HTERT RPE-1 (cell line): Measurements from ENCODE around the gene NCKAP5.
"Not testable (repeated sequence)": the region's sequence is repeated elsewhere in the genome, so short reads cannot be mapped to it uniquely, and the experiment has no call there.

Experiments
- in situ Hi-C: fragments of 300-500 bp; cut with MboI; formaldehyde crosslinking; loops from 4 replicates; pipeline ENCODE4 v1.14.3; 2020; ENCODE audit warnings: low sequenced_read_pairs

The NCKAP5 gene

GRCh38 chr2:133525090-133525489 is 43.2 kb downstream of the NCKAP5 start:
- in situ Hi-C loops = no loop called here

DNA sequence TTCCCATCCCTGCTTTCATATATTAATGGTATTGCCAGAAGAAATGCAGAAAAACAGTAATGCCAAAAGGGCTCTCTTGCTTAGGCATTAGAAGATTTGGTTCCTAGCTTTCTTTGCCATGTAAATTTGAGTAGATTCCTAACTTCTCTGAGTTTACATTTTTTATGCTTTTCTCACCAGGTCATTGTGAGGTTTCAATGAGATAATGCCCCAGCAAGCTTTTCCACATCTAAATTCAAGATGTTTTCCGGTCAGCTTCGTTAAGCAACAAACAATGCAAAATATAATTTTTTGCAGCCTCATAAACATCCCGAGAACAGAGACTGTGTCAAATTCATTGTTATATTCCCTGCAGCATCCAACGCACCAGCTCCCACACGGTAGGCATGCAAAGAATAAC is 44.9 kb downstream of the NCKAP5 start:
- in situ Hi-C loops = no loop called here

GRCh38 chr2:133522204-133522603 is 46.1 kb downstream of the NCKAP5 start:
- in situ Hi-C loops = no loop called here

- in situ Hi-C loops = no loop called here
Observed at GRCh38 chr2:133521146-133521745, 47.0 kb downstream of the NCKAP5 start.

DNA sequence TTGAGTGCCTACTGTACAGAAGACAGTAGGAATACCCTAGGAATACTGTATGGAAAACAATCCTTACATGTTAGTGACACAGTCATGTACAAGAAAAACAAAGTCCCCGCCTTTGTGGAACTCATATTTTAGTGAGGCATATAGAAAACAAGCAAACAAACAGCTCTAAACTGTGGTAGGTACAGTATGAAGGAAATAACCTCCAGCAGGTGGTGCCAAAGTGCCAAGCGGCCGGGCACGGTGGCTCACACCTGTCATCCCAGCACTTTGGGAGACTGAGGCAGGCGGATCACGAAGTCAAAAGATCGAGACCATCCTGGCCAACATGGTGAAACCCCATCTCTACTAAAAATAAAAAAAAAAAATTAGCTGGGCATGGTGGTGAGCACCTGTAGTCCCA is 48.6 kb downstream of the NCKAP5 start:
- in situ Hi-C loops = not testable (repeated sequence)

GRCh38 chr2:133518700-133519344 is 49.4 kb downstream of the NCKAP5 start:
- in situ Hi-C loops = no loop called here

DNA sequence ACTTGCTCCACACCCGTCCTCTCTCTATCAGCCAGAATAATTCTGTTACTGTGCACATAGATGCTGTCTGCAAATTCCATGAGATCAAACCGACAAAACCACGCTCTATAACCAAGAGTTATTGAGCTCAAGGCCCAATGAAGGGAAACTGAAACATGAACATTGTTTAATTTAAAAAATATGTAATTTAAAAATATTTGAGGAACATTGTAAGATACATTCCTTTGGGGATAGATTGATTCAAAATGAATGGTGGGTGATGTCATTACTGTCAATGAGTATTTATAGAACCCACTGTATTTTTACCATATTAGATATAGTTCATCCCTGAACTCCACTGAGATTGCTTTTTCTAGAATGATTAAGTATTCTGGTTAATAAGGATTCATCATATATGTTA is 50.4 kb downstream of the NCKAP5 start:
- in situ Hi-C loops = no loop called here

- in situ Hi-C loops = no loop called here
Observed at GRCh38 chr2:133516405-133517026, 51.7 kb downstream of the NCKAP5 start.

- in situ Hi-C loops = no loop called here
Observed at GRCh38 chr2:133515271-133515670, 53.0 kb downstream of the NCKAP5 start.

DNA sequence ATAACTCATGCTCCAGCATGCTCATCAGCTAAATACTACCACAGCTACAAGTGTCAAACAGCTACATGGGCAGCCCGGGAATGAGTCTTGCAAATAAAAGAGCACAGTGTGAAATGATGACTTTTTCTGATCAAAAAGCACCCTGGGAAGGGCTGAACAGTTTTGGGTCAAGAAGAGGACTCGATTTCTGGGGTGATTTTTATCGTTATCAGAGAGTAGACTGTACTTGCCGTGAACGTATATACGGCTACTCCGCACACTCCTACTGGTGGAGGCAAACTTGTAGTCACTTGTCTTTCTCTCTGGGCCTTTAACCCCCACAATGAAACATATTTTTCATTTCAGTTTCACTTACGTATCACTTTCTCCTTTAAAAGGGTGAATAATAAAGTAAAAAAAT is 54.4 kb downstream of the NCKAP5 start:
- in situ Hi-C loops = no loop called here

GRCh38 chr2:133512121-133512520 is 56.1 kb downstream of the NCKAP5 start:
- in situ Hi-C loops = no loop called here

DNA sequence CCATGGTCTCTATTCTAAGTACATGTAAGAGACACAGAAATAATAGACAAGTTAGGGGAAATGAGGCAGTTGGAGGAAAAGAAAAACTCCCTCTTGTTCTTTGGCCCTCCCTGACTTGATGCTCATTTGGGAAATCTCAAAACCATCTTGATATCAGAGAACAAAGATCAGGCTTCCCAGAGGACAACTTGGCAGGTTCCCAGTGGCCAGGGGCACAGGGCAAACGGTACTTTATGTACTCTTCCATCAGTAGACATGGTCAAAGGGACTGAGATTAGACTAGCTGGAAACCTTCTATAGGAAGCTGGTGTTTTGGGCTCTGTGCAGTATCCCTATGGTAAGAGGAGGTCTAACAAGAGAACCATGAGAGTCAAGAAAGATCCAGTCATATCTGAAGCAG is 56.6 kb downstream of the NCKAP5 start:
- in situ Hi-C loops = no loop called here

DNA sequence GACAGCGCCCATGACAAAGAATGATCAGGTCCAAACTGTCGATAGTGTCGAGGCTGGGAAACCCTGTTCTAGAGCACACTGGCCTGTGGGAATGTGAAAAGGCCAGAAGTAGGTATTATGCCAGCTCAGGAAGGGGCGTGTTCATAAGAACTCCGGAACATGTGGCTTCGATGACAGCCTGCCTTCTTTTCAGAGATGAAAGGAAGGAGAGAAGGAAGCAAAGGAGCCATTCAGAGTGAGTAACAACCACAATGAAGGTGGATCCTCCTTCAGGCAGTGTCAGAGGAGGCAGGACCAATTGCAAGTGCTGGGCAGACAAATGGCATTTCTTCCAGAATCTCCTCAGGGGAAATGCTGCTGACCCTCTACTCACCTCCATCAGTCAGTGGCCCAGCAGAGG is 58.5 kb downstream of the NCKAP5 start:
- in situ Hi-C loops = no loop called here

- in situ Hi-C loops = no loop called here
Observed at GRCh38 chr2:133508546-133509165, 59.6 kb downstream of the NCKAP5 start.

- in situ Hi-C loops = no loop called here
Observed at GRCh38 chr2:133506996-133507395, 61.3 kb downstream of the NCKAP5 start.

- in situ Hi-C loops = no loop called here
Observed at GRCh38 chr2:133504566-133505505, 63.4 kb downstream of the NCKAP5 start.

DNA sequence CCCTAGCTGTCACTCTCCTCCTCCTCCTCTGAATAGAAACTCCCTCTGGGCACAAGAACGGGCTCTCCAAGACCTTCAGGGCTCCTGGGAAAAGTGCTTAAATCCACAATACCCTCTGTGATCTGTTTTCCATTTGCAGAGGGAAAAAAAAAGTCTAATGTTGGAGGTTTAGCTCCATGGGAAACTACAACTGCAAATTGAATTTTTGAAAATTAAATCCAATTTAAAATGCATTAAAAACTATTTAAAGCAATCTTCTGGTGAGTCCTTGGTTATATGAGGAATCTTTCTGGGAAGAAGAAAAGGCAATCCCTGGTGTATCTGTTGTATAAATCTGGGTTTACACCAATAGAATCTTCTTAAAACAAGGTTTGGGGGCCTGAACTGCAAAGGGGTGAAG is 64.3 kb downstream of the NCKAP5 start:
- in situ Hi-C loops = no loop called here

- in situ Hi-C loops = no loop called here
Observed at GRCh38 chr2:133503323-133503722, 64.9 kb downstream of the NCKAP5 start.

DNA sequence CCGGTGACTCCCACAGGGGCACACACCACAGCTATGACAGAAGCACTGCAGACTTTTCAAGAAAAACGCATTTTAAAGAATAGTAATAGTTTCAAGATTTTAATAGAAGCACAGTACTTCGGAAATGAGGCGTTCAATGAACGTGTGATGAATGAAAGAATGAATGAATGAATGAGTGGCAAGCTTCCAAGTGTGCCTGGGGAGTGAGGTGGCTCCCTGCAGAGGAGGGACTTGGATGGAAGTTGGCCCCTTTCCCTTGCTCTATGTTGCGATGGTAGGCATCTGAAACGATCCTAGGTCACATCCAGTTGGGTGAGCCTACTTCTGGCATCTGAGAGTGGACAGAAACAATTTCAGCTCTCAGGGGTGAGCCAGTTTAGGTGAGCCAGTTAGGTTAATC is 65.6 kb downstream of the NCKAP5 start:
- in situ Hi-C loops = no loop called here

DNA sequence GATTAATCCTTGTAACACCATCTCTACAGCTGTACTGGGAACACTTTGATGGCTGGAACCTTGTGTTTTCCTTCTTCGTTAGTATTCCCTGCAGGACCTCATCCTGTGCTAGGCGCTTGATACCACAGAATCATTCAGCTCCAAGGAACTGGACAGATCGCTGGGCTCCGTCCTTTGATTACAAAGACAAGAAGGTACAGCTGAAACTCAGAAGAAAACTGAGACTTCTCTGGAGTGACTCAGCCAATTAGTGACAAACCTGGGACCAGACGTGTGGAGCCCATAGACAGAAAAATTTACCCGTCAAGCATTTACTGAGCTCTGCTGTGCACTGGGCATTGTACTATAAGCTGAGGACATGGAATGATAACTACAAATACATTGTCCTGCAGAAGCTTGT is 67.3 kb downstream of the NCKAP5 start:
- in situ Hi-C loops = no loop called here
